ENCODE results near the gene ANO2.

ANO2 gene

DNA sequence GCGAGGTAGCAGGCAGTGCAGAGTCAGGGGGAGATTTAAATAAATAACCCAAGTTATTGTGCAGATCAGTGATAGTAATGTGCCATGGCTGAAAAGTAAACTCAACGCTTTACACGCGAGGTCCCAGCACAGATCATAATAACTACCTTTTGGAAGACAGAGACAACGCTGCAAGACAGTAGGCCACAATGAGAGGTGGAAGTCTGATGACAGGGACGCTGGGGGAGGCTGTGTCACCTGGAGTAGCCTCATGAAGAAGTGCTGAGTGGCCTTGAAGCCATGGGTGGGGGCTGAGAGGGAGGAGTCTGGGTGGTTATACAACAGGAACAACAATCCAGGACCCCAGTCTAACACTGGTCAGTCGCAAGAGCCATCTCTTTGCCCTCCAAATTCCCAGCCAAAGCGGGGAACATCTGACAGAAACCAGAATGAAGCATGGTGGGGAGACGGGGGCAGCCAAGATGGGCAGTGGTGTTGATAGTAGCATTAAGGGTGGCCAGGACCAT is 28.2 kb downstream of the ANO2 start:
- DNase-seq (ENCODE audit: low spot score) = no peak

- no peak for DNase-seq (ENCODE audit: low spot score)
Observed at GRCh38 chr12:5915511-5915910, 29.5 kb downstream of the ANO2 start.

GRCh38 chr12:5914387-5915149 is 30.5 kb downstream of the ANO2 start:
- DNase-seq (ENCODE audit: low spot score) = no peak

DNA sequence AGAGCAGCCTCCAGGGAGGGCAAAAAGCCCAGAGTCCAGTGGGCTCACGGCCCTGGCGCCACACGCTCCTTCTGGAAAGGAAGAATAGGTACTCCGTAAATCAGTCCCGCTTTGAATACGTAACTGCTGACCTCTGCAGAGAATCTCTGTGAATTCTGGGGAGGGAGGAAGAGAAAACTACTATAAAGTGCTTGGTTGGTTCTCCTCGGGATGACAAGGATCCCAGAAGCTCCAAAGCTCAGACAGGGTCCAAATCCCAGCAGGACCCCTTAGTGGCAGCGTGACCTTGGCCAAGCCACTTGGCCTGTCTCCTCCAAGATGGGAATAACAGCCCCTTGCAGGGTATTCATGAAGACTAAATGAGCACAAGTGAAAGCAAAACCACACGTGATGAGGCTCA is 31.7 kb downstream of the ANO2 start:
- no peak for DNase-seq (ENCODE audit: low spot score)

- peak; percentile 19 for DNase-seq (ENCODE audit: low spot score)
Observed at GRCh38 chr12:5912437-5913334, 32.4 kb downstream of the ANO2 start.

DNA sequence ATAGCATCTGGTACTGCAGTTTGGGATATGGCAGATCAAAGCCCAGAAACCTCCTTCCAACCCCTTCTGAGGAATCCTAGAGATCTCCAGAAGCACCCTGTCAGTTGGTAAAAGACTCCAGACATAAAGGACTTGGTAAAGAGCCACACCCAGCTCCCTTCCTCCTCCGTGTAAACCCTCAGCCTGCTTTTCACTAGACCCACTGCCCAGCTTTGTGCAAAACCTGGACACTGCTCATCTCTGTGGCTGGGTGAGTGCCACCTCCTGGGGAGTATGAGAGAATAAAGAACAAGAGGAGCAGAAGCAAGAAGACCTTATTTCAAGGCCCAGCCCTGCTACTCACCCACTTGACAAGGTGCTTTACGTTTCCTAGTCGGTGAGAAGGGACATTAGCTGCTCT is 33.0 kb downstream of the ANO2 start:
- DNase-seq (ENCODE audit: low spot score) = no peak

GRCh38 chr12:5910790-5911548 is 34.1 kb downstream of the ANO2 start:
- no peak for DNase-seq (ENCODE audit: low spot score)

GRCh38 chr12:5909560-5909959 is 35.5 kb downstream of the ANO2 start:
- DNase-seq (ENCODE audit: low spot score) = no peak

DNA sequence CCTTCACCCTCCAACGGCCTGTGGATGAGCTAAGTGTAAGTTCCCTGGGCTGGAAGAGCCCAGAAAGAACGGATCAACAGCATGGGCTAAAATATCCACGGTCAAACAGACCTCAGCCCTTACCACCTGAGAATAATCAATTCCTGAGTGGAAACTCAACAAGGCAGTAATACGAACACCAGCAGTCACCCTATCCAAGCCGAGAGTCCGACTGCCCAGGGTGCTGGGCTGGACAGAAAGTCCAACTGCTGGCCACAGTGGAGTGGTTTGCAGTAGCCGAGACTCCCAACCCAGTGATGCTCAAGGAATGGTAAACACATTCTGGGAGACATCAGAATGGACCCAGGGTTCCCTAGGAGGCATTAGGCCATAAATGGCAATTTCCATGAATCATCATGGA is 36.8 kb downstream of the ANO2 start:
- DNase-seq (ENCODE audit: low spot score) = no peak

DNA sequence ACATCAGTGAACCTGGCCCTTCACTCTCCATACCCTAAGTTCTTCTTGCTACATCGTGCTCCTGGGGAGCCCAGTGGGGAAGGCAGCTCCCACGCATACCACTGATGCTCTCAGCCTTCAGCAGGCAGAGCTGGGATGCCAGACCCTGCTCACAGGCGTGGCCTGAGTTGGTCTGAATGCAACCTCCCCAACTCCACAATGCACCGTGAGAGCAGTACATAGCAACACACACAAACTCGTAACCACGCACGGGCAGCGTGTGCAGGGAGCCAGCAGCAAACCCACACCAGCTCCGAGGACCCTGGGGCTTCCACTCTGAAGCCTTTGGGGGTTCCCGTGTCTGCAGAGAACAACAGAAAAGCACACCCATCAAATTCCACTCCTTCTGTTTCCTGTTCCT is 37.3 kb downstream of the ANO2 start:
- DNase-seq (ENCODE audit: low spot score) = no peak

DNA sequence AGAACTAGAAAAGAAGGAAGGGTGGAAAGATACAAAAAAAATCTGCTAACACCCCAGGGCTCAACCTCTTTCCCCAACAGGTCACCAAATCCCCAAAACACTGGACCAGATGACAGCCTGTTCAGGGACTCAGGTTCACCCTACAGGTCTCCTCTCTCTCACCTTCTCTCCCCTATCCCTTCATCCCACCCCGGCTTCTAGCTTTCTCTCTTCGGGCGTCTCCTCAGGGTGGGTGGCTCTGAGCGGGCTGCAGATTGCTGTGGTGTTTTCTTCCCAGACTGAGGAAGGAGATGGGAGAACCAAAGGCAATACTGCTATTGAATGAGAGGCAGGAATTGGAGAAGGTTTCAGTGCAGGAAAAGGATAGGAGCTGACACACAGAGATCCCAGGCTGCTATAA is 39.3 kb downstream of the ANO2 start:
- DNase-seq (ENCODE audit: low spot score) = no peak

DNA sequence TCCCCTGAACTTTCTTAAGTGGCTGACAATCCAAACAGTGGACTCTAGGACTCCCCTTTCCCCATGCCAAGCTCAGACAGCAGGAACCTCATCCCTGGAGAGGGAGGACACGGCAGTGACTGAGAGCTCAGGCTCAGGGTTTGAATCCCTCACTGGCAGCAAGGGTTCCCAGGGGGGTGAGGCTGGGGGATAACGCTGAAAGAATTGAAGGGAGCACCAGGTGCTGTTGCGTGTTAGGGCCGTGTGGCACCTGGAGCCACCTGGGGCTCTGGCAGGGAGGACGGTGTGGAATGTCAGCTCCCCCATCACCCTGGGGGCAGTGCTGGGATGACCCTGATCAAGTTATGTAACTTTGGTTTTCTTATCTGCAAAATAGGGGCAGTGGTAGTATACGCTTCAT is 40.1 kb downstream of the ANO2 start:
- DNase-seq (ENCODE audit: low spot score) = no peak

- DNase-seq (ENCODE audit: low spot score) = no peak
Observed at GRCh38 chr12:5904441-5904840, 40.6 kb downstream of the ANO2 start.

- no peak for DNase-seq (ENCODE audit: low spot score)
Observed at GRCh38 chr12:5902736-5903135, 42.3 kb downstream of the ANO2 start.

GRCh38 chr12:5901416-5901815 is 43.6 kb downstream of the ANO2 start:
- no peak for DNase-seq (ENCODE audit: low spot score)

GRCh38 chr12:5900533-5901205 is 44.4 kb downstream of the ANO2 start:
- no peak for DNase-seq (ENCODE audit: low spot score)

GRCh38 chr12:5900076-5900475 is 45.0 kb downstream of the ANO2 start:
- DNase-seq (ENCODE audit: low spot score) = no peak

DNA sequence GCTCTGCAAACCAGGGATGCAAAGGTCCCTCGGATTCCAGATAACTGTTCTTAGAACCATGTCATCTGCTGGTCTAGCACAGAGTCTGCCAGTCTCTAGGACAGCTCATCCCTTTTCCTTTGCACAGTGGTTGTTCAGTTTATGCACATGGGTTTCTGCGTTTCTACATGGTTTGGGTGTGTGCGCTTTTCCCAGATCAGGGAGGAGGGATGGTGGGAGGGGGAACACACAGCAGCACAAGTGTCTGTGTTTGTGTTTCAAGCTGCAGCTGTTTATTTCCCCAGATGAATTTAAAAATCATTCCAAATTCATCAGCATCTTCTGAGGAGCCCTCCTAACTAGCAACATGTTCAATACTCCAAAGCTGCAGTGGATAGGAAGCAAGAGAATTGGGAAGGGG is 45.4 kb downstream of the ANO2 start:
- no peak for DNase-seq (ENCODE audit: low spot score)

DNA sequence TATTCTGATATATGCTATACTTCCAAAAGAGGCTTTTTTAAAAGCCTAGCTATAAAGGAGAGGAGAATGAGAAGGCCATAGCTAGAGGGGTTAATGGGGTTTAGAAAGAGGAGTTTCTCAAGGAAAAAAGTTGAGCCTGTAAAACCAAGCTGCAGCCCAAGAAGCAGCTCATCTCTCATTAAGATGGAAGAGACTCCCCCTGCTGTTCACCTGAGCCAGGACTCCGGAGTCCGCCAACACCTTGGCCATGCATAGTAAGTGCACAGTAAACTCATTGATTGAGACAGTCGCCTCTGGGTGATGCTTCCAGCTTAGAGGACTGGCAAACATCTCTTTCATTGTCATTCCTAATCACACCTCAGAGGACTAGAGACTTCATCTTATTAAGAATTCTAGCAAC is 46.2 kb downstream of the ANO2 start:
- no peak for DNase-seq (ENCODE audit: low spot score)

GRCh38 chr12:5889381-5890047 is 55.5 kb downstream of the ANO2 start:
- DNase-seq (ENCODE audit: low spot score) = no peak

DNA sequence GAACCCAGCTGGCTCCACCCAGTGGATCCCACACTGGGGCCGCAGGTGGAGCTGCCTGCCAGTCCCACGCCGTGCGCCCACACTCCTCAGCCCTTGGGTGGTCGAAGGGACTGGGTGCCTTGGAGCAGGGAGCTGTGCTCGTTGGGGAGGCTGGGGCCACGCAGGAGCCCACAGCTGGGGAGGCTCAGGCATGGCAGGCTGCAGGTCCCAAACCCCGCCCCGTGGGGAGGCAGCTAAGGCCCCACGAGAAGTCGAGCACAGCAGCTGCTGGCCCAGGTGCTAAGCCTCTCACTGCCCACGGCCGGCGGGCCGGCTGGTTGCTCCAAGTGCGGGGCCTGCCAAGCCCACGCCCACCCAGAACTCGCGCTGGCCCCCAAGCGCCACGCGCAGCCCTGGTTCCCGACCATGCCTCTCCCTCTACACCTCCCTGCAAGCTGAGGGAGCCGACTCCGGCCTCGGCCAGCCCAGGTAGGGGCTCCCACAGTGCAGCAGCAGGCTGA is 56.2 kb downstream of the ANO2 start:
- no peak for DNase-seq (ENCODE audit: low spot score)

Measured in cerebellar cortex (tissue), 1 donor.